ENCODE measurements around the gene NTSR1.
A peak's percentile ranks its signal among the peaks of the same experiment; 100 is the strongest.
"Not testable (repeated sequence)": the region's sequence is repeated elsewhere in the genome, so short reads cannot be mapped to it uniquely, and the experiment has no call there.

NTSR1 gene

DNA sequence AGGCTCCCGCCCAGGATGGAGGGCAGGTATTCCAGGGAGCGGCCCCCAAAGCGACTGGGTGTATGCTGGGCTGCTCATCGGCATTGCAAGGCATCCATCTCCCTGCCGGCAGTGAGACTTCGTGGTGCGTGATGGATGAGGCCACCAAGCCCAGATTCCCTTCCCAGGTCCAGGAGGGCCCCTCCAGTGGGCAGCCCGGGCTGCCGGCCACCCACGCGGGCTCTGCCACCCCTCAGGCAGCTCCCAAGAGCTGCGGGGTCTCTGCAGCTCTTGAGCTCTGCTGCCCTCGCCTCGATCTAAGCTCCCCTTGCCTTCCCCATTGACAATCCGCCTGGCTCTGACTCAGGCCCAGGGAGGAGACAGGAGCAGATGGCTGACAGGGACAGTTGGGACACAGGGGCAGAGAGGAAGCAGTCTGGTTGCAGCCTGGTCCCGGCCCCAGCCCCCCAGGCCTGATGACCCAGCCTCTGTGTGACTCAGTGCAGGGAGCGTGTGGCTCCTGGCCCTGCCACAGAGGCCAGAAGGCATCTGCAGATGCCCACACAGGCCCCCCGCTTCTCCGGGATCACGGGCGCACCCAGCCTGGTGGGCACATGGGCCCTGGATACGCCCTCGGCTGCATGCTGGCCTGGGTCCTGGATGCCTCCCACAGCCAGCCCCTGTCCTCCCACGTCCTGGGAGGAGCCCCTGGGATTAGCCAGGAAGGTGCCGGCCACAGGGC, 33.3 kb upstream of the NTSR1 start:
- DNase-seq, result no peak

DNA sequence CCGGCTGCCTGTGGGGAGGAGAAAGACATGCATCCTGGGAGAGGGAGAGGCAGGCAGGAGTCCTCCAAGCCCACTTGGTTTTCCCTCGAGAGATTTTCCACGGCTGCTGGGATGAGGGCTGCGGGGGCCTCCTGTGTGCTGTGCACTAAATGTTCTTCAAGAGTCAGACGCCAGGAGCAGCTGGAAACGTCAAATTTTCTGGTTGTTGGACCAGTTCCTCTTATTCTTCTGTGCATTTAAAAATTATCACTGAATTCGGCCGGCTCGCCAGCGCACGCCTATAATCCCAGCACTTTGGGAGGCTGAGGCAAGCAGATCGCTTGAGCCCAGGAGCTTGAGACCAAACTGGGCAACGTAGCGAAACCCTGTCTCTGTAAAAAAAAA, 32.8 kb upstream of the NTSR1 start:
- DNase-seq, result no peak

DNA sequence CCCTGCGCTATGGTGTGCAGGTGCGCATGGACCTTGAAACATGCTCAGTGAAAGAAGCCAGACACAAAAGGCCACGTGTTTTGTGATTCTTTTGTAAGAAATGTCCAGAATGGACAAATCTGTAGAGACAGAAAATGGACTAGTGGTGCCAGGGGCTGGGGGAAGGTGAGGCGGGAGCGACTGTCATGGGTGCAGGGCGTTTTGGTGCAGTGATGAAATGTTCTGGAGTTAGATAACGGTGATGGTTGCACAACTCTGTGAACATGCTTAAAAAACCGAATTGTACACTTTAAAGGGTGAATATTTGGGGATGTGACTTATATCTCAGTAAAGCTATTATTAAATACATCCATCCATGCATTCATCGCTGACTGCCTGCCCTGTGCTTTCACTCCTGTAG, 31.7 kb upstream of the NTSR1 start:
- no peak for DNase-seq

GRCh38 chr20:62677678-62678077, 31.0 kb upstream of the NTSR1 start:
- DNase-seq, result no peak

- DNase-seq, result no peak
Observed at GRCh38 chr20:62678553-62678952, 30.1 kb upstream of the NTSR1 start.

GRCh38 chr20:62679978-62680589, 28.6 kb upstream of the NTSR1 start:
- DNase-seq, result no peak

- no peak for DNase-seq
Observed at GRCh38 chr20:62682912-62683517, 25.6 kb upstream of the NTSR1 start.

DNA sequence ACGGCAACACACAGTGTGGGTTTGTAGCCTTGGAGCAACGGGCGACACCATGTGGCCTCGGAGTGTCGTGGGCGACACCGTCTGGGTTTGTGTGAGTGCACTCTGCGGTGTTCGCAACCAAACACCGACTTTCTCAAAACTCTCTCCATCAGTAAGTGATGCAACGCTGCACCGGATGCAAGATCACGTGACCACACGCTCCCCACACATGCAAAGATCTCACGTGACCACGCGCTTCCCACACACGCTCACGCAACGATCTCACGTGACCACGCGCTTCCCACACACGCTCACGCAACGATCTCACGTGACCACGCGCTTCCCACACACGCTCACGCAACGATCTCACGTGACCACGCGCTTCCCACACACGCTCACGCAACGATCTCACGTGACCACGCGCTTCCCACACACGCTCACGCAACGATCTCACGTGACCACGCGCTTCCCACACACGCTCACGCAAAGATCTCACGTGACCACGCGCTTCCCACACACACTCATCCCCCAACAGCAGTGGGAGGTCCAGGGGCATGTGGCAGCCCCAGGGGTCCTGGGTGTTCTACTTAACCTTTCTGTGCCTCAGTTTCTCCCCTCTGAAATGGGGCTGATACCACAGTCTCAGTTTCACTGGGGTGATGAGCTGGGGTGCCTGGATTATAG, 24.8 kb upstream of the NTSR1 start:
- DNase-seq, result not testable (repeated sequence)

- no peak for DNase-seq
Observed at GRCh38 chr20:62684981-62685380, 23.7 kb upstream of the NTSR1 start.

DNA sequence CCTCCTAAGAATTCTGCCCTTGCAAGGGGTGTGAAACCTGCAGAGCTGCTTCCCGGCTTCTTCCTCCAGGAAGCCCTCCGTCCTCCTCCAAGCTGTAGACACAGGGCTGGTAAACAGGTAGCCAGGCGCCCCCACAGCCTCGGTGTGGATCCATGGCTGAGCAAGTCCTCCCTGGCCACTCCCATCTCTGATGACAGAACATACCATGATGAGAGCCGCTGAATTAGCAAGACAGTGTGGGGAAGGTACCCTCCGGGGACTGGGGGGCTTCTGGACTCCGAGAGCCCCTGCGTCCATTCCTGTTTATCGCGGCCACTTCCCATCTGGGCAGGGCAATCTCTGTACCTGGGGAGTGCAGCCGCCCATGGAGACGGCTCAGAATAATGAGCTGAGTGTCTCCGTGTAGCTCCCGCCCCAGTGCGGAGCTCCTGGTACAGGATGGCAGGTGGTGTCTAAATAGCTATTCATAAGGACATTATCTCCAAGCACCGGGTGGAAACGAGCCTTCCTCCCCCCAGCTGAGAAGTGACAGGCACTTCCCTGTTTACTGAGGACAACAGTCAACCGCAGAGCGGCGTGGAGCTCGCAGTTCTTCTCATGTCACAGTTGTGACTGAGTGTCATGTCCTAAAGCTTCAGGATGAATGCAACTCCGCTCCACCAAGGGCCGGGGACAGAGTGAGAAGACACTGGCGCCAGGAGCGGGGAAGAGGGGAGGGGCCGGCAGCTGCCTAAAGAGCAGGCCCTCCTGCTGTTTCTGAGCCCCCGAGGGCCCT, 22.7 kb upstream of the NTSR1 start:
- peak; percentile 23 for DNase-seq

- DNase-seq, result no peak
Observed at GRCh38 chr20:62686869-62687830, 21.5 kb upstream of the NTSR1 start.

- DNase-seq, result no peak
Observed at GRCh38 chr20:62688083-62688482, 20.6 kb upstream of the NTSR1 start.

GRCh38 chr20:62688855-62689460, 19.7 kb upstream of the NTSR1 start:
- no peak for DNase-seq

GRCh38 chr20:62689861-62690260, 18.8 kb upstream of the NTSR1 start:
- DNase-seq, result no peak

GRCh38 chr20:62690261-62690820, 18.3 kb upstream of the NTSR1 start:
- DNase-seq, result no peak

GRCh38 chr20:62691487-62691886, 17.1 kb upstream of the NTSR1 start:
- no peak for DNase-seq

DNA sequence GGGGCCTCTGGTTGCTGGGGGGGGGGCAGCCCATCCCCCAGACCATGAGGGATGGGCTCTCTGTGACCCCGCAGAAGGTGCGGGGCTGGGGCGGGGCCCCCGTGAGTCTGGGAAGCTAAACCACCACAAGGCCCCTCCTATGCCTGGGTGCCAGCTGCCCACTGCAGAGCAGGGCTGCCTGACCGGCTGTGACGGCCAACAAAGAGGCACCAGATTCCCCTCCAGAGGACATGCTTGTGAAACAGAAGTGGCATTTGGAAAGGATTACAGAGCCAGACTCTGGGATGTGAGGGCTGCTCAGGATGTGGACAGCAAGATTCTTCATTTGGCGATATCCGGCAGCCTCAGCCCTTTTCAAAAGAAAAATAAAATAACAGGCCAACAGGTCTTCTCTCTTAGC, 16.5 kb upstream of the NTSR1 start:
- no peak for DNase-seq

- no peak for DNase-seq
Observed at GRCh38 chr20:62692801-62693523, 15.7 kb upstream of the NTSR1 start.

DNA sequence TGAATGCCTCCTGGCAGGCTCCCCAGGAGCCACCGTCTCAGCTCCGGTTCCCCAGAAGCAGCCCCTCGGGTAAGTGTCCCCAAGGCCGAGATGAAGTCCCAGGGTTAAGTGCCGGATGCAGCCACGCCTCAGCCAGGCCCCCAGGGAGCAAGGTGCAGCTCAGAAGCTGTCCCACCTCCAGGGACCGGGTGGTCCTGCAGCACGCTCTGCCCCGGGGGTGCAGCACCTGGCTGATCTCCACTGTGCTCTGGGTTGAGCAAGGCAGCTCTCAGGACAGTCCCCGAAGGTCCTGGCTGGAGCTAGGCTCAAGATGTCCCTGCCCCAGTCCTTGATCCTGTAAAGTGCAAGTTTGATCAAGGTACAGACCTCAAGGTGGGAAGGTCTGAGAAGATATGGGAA, 15.1 kb upstream of the NTSR1 start:
- no peak for DNase-seq

DNA sequence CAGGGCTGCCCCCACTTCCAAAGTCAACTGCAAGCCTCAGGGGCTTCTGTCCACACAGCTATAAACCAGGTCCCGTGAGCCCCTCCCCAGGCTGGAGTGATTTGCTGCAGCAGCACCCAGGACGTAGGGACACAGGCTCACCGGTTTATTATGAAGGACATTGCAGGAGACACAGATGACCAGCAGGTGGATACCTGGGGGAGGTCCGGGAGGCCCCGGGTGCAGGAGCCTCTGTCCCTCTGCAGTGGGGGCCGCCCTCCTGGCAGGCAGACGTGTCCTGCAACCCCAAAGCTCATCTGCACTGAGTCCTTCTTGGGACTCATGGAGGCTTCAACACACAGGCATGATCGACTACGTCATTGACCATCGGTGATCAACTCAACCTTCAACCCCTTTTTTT, 14.5 kb upstream of the NTSR1 start:
- no peak for DNase-seq

Measured in activated CD4-positive, alpha-beta T cell treated with anti-CD3 and anti-CD28 coated beads, Interleukin-10, Interleukin-2, amounts not matched to agents 100 ng/mL and 50 ng/mL, durations not matched to agents 16 hours and 8 hours (primary cell).